ENCODE results near the gene KISS1R.
"Not testable (repeated sequence)": the region's sequence is repeated elsewhere in the genome, so short reads cannot be mapped to it uniquely, and the experiment has no call there.

KISS1R gene

DNA sequence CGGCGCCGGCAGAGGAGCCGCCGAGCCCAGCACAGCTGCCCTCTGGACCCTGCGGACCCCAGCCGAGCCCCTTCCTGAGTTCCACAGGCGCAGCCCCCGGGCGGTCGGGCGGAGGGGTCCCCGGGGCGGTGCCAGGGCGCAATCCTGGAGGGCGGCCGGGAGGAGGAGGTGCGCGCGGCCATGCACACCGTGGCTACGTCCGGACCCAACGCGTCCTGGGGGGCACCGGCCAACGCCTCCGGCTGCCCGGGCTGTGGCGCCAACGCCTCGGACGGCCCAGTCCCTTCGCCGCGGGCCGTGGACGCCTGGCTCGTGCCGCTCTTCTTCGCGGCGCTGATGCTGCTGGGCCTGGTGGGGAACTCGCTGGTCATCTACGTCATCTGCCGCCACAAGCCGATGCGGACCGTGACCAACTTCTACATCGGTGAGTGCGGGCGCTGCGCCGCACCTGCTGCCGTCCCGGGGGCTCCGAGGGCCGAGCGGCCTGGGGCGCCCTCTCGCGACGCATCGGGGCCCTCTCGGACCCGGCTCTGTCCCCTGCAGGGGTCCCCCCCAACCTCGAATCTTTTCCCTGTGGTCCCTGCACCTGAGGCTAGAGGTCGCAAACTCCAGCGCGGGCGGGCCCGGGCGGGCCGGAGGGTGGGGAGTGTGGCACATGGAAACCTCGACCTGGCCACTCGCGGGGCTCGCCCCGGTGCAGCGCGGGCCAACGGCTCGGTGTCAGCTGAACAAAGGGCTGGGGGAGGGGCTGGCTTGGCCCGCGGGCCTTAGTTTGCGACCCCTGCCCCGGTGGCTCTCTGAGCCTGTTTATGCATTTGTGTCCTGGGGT, at the start of gene KISS1R:
Gene KISS1R (plus strand): TSS at position 11 of the 829 bp plus-strand sequence. CDS start 170 bp downstream, at position 181.
- DNase-seq (ENCODE audit: low read depth in 2 of 2), result no peak

DNA sequence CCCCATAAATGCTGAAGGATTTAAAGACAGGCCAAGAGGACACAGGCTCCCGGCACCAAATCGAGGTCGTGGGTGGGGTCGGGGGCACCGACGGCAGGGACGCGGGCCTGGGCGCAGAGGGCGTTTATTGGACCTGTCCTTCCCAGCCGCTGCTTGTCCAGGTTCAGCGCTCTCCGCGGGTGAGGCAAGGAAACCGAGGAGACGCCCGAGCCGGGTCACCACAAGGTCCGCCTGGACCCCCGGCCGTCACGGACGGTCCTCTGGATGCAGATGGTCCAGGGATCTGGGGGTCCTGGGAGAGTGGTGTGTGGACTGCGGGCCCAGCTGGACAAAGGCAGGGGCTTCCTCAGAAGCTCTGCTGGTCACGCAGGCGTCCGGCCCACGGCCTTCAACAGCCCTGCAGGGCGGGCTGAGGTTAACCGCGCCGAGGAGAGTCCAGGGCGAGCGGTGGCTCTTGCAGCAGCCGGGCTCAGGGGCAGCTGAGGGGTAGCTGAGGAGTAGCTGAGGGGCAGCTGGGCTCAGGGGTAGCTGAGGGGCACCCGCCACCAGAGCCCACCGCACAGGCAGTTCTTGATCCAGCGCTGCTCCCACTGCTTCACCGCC, 49.2 kb upstream of the KISS1R start:
- no peak for DNase-seq (ENCODE audit: low read depth in 2 of 2)

DNA sequence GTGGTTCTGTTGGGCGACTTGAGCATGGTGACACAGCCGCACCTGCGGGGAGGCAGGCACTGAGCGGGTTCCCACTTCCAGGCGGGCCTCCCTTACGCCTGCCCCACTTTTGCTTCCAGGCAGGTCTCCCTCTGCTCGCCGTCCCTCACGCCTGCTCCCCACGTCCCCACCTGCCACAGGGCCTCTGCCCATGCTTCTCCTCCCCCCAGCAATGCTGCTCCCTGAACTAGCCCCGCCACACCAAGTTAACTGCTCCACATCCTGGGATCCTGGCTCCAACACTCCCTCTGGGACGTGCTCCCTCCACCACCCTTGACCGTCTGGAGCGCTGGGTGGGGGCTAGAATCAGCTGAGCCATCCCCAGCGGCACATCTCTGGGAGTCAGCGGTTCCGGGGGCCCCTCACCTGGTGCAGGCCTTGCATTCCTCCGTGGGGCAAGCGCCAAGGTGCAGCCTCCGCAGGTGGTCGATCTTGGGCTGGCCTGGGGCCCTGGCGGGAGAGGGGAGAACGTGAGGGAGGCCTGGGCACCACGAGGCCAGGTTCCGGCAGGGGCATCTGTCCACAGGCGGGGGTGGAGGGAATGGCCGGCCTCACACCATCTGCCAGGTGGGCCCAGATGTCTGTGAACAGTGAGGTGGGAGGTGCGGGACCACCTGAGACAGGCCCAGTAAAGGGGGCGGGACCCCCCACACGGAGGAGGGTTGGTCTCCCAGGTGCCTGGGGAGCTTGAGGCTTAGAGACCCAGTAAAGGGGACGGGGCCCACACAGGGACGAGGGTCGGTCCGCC, 48.5 kb upstream of the KISS1R start:
- no peak for DNase-seq (ENCODE audit: low read depth in 2 of 2)

DNA sequence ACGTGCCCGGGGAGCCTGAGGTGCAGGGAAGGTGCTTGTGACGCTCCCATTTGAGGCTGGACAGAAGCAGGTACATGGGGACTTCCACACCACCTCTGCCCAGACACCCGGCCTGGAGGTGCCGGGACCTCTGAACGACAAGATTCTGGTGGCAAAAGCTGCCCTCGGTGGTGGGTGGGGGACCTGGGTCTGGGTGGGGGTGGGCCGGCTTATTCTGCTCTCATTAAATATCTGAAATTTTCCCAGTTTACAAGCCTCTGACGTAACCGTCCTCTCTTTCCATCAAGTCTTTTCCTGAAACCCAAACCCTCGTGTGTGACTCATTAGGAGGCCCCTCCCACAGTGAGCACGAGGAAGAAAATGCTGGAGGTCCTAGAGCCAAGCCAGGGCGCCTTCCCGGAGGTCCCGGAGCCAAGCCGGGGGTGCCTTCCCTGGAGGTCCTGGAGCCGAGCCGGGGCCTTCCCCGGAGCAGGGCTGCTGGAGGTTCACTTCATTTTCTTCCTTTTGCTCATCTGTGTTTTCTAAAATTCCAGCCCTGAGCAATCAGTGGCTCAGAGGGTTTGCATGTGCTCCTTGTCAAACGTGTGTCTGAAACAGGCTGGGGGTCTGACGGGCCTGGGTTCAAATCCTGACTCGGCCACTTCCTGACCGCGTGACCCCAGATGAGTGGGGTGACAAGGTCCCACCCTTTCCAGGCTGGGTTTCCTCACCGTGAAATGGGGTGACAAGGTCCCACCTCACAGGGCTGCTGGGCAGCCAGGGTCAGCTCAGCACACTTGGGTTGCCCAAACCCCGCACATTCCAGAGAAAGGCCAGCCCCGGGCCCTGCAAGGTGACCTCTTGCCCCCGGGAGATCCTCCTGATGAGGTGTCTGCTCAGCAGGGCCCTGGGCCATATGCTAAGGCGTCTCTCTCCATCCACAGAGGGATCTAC, 47.6 kb upstream of the KISS1R start:
- no peak for DNase-seq (ENCODE audit: low read depth in 2 of 2)

DNA sequence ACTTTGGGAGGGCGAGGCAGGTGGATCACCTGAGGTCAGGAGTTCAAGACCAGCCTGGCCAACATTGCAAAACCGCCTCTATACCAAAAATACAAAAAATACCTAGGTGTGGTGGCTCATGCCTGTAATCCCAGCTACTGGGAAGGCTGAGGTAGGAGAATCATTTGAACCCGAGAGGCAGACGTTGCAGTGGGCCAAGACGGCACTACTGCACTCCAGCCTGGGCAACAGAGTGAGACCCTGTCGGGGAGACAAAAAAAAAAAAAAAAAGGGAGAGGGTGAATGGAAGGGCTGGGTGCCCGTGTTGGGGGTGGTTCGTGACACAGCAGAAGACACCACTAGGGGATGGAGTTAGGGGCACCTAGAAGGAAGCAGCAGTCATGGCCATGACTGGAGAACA, 46.8 kb upstream of the KISS1R start:
- DNase-seq (ENCODE audit: low read depth in 2 of 2), result no peak

DNA sequence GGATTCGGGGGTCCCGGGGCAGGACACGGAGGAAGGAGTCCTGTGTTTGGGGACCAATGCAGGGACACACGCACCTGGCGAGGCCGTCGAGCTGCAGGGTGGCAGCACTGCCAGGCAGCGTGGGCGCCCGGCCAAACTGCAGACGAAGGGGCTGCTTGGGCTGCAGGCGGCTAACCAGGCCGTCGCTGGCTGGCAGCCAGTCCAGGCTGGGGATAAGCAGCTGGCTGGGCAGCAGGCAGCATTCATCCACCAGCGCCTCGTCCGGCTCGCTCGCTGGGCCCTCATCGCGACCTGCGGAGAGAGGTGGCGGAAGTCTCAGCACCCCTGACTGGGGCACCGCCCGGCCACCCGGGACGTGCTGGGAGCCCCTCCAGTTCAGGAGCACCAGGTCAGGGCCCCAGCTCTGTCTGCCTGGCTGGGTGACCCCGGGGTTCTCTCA, 46.2 kb upstream of the KISS1R start:
- no peak for DNase-seq (ENCODE audit: low read depth in 2 of 2)

DNA sequence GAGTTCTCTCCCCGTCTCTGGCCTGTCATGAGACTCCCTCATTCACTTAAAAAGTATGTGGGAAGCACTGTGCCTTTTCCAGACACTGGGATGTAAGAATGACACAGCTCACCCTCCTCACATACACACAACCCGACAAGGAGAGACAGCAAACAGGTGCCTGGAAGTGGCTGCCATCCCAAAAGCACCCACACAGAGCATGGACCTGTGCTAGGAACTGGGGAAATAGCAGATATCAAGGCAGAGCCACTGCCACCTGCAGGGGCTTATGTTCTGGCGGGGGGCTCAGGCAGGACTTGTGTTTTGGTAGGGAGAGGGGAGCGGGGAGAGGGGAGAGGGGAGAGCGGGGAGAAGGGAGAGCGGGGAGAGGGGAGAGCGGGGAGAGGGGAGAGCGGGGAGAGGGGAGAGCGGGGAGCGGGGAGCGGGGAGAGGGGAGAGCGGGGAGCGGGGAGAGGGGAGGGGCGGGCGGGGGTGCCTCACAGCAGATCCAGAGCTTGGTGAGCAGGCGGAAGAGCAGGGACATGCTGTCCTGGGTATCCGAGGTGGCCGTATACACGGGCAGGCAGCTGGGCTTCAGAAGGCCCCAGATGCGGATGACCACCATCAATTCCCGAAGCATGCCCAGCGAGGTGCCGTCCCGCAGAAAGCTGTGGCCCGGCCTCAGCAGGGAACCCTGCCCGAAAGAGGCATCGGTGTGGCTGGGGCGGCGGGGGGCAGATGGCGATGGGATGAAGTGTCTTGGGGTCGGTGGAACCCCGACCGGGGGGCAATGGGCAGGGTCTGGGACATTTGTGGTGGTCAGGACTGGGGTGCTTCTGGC, 45.5 kb upstream of the KISS1R start:
- no peak for DNase-seq (ENCODE audit: low read depth in 2 of 2)

DNA sequence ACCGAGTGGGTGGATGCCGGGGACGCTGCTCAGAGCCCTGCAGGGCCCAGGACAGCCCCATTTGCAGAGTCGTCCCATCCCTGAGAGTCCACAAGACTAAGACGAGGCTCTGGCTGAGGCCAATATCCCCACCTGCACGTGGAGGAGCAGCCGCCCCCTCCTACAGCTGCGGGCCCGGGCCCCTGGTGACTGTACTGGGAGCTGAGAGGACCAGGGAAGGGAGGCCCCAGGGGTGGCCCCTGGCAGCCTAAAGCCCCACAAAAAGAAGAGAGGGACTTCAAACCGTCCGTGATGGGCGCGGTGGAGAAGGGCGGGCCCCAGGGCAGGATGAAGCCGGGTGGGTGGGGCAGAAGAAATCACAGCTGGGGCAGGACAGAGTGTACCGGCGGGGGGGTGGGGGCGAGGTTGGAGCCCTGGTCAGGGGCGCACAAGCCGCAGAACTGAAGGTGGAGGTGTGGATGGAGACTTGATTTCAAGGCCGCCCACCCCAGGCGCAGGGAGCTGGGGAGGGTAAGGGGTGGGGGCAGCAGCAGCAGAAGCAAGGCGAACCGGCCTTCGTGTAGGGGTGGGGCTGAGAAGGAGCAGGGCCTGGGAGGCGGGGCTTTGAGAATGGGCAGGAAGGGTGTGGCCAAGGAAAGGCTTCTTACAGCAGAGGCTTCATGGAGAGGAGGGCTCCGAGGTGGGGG, 44.7 kb upstream of the KISS1R start:
- peak; percentile 50 to 52 for DNase-seq (ENCODE audit: low read depth in 2 of 2)

DNA sequence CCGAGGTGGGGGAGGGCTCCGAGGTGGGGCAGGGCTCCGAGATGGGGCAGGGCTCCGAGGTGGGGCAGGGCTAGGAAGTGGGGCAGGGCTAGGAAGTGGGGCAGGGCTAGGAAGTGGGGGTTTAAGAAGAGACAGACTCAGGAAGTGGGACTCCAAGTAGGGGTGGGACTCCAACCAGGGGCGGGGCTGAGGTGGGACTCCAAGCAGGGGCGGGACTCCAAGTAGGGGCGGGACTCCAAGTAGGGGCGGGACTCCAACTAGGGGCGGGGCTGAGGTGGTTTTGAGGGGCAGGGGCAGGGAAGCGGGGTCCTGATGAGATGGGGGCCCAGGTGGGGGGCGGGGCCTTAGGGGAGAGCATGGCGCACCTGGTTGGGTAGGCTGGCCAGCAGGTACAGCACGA, 44.0 kb upstream of the KISS1R start:
- DNase-seq (ENCODE audit: low read depth in 2 of 2), result peak; percentile 43 to 46

DNA sequence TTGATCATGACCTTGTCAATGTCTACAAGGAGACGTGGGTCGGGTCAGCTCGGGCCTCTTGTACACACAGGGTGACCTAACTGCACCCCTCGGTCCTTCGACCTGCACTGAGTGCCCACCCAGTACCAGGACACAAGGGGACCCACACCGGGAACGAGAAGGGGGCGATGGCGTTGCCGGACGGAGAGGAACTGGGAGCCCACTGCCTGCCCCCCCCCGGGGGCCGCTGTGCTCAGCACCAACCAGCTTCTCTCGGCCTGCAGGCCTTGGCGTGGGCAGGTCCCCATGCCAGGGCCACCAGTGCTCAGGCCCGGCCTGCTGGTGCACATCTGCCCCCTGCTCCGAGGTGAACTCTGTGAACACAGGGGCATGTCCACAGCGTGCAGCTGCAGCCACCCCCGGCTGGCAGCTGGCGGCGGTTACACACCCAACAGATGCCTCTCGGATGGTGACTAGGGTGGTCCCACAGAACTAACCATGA, 43.5 kb upstream of the KISS1R start:
- DNase-seq (ENCODE audit: low read depth in 2 of 2), result no peak

DNA sequence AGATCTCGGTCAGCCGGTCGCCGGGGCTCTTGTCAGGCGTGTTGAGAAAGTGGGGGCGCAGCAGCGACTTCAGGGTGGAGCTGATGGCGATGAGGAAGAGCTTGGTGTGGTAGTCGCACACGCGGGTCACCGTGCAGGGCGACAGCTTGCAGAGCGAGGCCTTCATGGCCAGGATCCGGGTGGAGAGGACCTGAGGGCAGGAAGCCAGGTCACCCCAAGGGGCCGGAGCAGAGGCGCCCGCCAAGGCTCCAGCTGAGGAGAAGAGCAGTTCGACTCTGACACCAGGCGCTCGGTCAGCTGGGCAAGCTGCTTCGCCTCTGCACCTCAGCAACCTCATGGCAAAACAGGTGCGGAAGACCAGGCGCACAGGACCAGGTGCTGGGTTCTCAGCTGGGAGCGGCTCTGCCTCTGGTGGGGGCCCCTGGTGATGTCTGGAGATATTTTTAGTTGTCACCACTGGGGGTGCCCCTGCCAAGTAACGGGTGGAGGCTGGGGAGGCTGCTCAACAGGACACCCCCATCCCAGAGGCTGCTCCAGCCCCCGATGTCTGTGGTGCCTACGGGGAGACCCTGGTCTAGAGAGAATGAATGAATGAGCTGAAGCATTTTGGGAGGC, 41.8 kb upstream of the KISS1R start:
- DNase-seq (ENCODE audit: low read depth in 2 of 2), result no peak

DNA sequence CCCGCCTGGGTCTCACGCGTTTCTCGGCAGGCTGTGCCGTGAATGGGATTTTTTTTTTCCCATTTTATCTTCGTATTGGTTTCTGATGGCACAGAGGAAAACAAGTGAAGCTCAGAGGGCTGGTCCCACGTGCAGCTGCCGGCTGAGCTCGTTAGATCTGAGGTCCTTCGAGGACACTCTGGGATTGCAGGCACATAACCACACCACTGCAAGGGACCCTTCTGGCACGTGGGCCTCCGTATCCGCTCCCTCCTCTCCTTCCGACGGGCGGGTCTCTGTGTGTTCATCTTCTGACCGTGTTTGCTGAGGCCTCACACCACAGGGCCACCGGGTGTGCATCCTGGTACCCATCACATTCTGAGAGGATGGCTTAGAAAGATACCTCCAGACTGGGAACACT, 41.0 kb upstream of the KISS1R start:
- DNase-seq (ENCODE audit: low read depth in 2 of 2), result no peak

DNA sequence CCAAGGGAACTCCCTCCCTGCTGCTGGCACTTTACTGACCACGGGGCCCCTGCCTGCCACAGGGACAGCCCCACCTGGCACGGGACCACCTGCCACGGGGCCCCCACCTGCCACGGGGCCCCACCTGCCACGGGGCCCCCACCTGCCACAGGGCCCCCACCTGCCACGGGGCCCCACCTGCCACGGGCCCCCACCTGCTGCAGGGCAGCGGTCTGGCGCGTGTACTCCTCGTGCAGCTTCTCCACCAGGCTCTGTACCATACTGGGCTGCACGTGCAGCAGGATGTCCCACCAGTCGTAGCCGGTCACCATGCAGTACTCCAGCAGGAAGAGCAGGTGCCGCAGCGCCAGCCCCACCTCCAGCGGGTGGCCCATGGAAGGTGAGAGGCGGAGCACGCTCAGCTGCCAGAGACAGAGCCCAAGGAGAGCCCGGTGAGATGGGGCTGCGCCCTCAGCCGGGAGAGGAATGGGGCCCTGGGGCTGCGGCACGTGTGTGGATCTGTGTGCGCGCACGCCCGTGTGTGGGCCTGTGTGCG, 40.3 kb upstream of the KISS1R start:
- no peak for DNase-seq (ENCODE audit: low read depth in 2 of 2)

DNA sequence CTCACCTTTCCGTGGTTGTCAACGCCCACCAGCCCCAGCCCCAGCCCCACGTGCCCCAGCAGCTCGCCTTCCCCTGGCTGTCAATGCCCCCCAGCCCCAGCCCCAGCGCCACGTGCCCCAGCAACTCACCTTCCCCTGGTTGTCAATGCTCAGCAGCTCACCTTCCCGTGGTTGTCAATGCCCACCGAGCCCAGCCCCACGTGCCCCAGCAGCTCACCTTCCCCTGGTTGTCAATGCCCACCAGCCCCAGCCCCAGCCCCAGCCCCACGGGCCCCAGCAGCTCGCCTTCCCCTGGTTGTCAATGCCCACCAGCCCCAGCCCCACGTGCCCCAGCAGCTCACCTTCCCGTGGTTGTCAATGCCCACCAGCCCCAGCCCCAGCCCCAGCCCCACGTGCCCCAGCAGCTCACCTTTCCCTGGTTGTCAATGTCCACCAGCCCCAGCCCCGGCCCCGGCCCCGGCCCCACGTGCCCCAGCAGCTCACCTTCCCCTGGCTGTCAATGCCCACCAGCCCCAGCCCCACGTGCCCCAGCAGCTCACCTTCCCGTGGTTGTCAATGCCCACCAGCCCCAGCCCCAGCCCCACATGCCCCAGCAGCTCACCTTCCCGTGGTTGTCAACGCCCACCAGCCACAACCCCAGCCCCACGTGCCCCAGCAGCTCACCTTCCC, 39.0 kb upstream of the KISS1R start:
- not testable (repeated sequence) for DNase-seq (ENCODE audit: low read depth in 2 of 2)

DNA sequence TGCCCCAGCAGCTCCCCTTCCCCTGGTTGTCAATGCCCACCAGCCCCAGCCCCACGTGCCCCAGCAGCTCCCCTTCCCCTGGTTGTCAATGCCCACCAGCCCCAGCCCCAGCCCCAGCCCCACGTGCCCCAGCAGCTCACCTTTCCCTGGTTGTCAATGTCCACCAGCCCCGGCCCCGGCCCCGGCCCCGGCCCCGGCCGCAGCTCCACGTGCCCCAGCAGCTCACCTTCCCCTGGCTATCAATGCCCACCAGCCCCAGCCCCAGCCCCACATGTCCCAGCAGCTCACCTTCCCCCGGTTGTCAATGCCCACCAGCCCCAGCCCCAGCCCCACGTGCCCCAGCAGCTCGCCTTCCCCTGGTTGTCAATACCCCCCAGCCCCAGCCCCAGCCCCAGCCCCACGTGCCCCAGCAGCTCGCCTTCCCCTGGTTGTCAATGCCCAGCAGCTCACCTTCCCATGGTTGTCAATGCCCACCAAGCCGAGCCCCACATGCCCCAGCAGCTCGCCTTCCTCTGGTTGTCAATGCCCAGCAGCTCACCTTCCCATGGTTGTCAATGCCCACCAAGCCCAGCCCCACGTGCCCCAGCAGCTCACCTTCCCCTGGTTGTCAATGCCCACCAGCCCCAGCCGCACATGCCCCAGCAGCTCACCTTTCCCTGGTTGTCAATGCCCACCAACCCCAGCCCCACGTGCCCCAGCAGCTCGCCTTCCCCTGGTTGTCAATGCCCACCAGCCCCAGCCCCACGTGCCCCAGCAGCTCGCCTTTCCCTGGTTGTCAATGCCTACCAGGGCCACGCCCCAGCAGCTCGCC, 38.2 kb upstream of the KISS1R start:
- DNase-seq (ENCODE audit: low read depth in 2 of 2), result not testable (repeated sequence)

DNA sequence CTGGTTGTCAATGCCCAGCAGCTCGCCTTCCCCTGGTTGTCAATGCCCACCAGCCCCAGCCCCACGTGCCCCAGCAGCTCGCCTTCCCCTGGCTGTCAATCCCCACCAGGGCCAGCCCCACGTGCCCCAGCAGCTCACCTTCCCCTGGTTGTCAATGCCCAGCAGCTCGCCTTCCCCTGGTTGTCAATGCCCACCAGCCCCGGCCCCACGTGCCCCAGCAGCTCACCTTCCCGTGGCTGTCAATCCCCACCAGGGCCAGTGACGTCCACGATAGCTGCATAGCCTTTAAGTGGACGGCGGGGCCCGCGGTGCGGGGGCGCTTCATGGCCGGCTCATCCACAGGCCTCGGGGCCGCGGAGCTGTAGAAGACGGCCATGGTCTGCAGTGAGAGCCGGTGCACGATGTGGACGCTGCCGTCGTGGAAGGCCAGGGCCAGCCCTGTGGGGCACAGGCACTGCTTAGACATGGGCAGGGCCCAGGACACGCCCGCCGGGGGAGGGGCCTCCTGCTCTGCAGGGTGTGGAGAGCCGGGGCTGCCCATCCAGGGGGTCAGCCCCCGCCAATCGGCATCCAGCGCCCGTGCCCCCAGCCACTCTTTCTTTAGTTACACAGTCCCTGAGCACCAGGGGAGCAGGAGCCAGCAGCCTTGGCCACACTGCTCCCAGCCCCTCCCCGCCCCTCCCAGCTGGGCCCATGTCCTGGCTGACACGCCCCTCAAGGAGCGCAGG, 37.3 kb upstream of the KISS1R start:
- no peak for DNase-seq (ENCODE audit: low read depth in 2 of 2)
